HEK293 (cell line): ENCODE measurements around the gene ABHD11.

Experiments
- CTCF ChIA-PET: fragments of 350-600 bp; formaldehyde crosslinking; extraction: SDS; loops from one replicate; lab custom pipeline; 2021; ENCODE audit warnings: antibody characterized with exemption; lab: Yijun Ruan, JAX
- POLR2A ChIA-PET: fragments of 300-600 bp; formaldehyde crosslinking; extraction: SDS; loops from one replicate; lab custom pipeline; 2020; ENCODE audit warnings: antibody characterized with exemption, inconsistent platforms; lab: Yijun Ruan, JAX
- H3K27ac ChIP-seq: fragments of 200-500 bp; sonication (Bioruptor generic); 2 replicates; pipeline ENCODE4 v1.5.1; 2014; ENCODE audit warnings: low read depth, low read length, control low read depth, inconsistent platforms; ENCODE audit errors: extremely low read depth
- H3K36me3 ChIP-seq, 2 experiments: fragments of 200-500 bp in 1 of 2; sonication (Bioruptor generic) in 1 of 2; 1 replicate in 1 of 2; 2 replicates in 1 of 2; pipeline ENCODE4 v1.5.1; 2014 to 2017; ENCODE audit warnings: inconsistent platforms in 2 of 2, low read length in 2 of 2; ENCODE audit not compliant: control insufficient read depth in 2 of 2, insufficient read depth in 1 of 2
- H3K4me1 ChIP-seq: fragments of 200-500 bp; sonication (Bioruptor generic); 2 replicates; pipeline ENCODE4 v1.5.1; 2014; ENCODE audit warnings: mild to moderate bottlenecking, low read length, inconsistent platforms; ENCODE audit not compliant: control insufficient read depth, insufficient read depth
- H3K4me3 ChIP-seq: 2 replicates; pipeline ENCODE4 v1.5.1; 2011; ENCODE audit warnings: low read depth, mild to moderate bottlenecking, control low read depth, low read length, moderate library complexity
- H3K9me3 ChIP-seq: fragments of 200-500 bp; sonication (Bioruptor generic); 2 replicates; pipeline ENCODE4 v1.5.1; 2014; ENCODE audit warnings: low read depth, low read length, inconsistent platforms; ENCODE audit not compliant: control insufficient read depth, insufficient read depth
- GLIS1 ChIP-seq: fragments of 450-650 bp; formaldehyde crosslinking; IDR thresholded peaks from 2 replicates; pipeline ENCODE4 v1.5.1; 2016; ENCODE audit warnings: missing biosample characterization, missing genetic modification characterization
- GLIS2 ChIP-seq: fragments of 450-650 bp; formaldehyde crosslinking; IDR thresholded peaks from 2 replicates; pipeline ENCODE4 v1.5.1; 2016; ENCODE audit warnings: missing biosample characterization, missing genetic modification characterization
- KLF1 ChIP-seq: fragments of 450-650 bp; formaldehyde crosslinking; IDR thresholded peaks from 2 replicates; pipeline ENCODE4 v1.5.1; 2016; ENCODE audit warnings: missing biosample characterization, missing genetic modification characterization
- KLF10 ChIP-seq: fragments of 450-650 bp; IDR thresholded peaks from 2 replicates; pipeline ENCODE4 v1.5.1; 2018; ENCODE audit warnings: missing biosample characterization, mild to moderate bottlenecking, missing genetic modification characterization
- MEIS1 ChIP-seq: sonication (generic); formaldehyde crosslinking; IDR thresholded peaks from 2 replicates; pipeline ENCODE4 v1.8.1; 2022; ENCODE audit warnings: missing genetic modification reagents, mild to moderate bottlenecking, borderline replicate concordance
- MYNN ChIP-seq: fragments of 450-650 bp; formaldehyde crosslinking; IDR thresholded peaks from 2 replicates; pipeline ENCODE4 v1.5.1; 2016; ENCODE audit warnings: missing biosample characterization, missing genetic modification characterization, borderline replicate concordance
- MZF1 ChIP-seq: fragments of 450-650 bp; formaldehyde crosslinking; IDR thresholded peaks from 2 replicates; pipeline ENCODE4 v1.5.1; 2017; ENCODE audit warnings: missing biosample characterization, missing genetic modification characterization, borderline replicate concordance
- OSR2 ChIP-seq: fragments of 450-650 bp; formaldehyde crosslinking; IDR thresholded peaks from 2 replicates; pipeline ENCODE4 v1.5.1; 2016; ENCODE audit warnings: missing biosample characterization, missing genetic modification characterization
- PATZ1 ChIP-seq: fragments of 450-650 bp; formaldehyde crosslinking; IDR thresholded peaks from 2 replicates; pipeline ENCODE4 v1.5.1; 2016; ENCODE audit warnings: missing biosample characterization, missing genetic modification characterization
- PBX3 ChIP-seq: sonication (generic); formaldehyde crosslinking; IDR thresholded peaks from 2 replicates; pipeline ENCODE4 v1.8.1; 2022; ENCODE audit warnings: mild to moderate bottlenecking, moderate library complexity, missing genetic modification reagents
- ZBTB10 ChIP-seq: fragments of 450-650 bp; formaldehyde crosslinking; IDR thresholded peaks from 2 replicates; pipeline ENCODE4 v1.5.1; 2016; ENCODE audit warnings: missing biosample characterization, missing genetic modification characterization
- ZBTB21 ChIP-seq: fragments of 450-650 bp; formaldehyde crosslinking; IDR thresholded peaks from 2 replicates; pipeline ENCODE4 v1.5.1; 2017; ENCODE audit warnings: missing biosample characterization, missing genetic modification characterization
- ZBTB48 ChIP-seq: fragments of 450-650 bp; formaldehyde crosslinking; IDR thresholded peaks from 2 replicates; pipeline ENCODE4 v1.5.1; 2016; ENCODE audit warnings: missing biosample characterization, missing genetic modification characterization
- ZFP3 ChIP-seq: fragments of 450-650 bp; formaldehyde crosslinking; IDR thresholded peaks from 2 replicates; pipeline ENCODE4 v1.5.1; 2016; ENCODE audit warnings: low read depth, missing biosample characterization, missing genetic modification characterization
- ZFP69B ChIP-seq: fragments of 450-650 bp; formaldehyde crosslinking; IDR thresholded peaks from 2 replicates; pipeline ENCODE4 v1.5.1; 2016; ENCODE audit warnings: missing biosample characterization, missing genetic modification characterization
- ZNF266 ChIP-seq: fragments of 450-650 bp; formaldehyde crosslinking; IDR thresholded peaks from 2 replicates; pipeline ENCODE4 v1.5.1; 2016; ENCODE audit warnings: missing biosample characterization, missing genetic modification characterization, low read depth
- ZNF280D ChIP-seq: fragments of 450-650 bp; formaldehyde crosslinking; IDR thresholded peaks from 2 replicates; pipeline ENCODE4 v1.5.1; 2016; ENCODE audit warnings: missing biosample characterization, missing genetic modification characterization
- ZNF302 ChIP-seq: fragments of 450-650 bp; formaldehyde crosslinking; IDR thresholded peaks from 2 replicates; pipeline ENCODE4 v1.5.1; 2016; ENCODE audit warnings: missing biosample characterization, missing genetic modification characterization, low read depth
- ZNF473 ChIP-seq: fragments of 450-650 bp; formaldehyde crosslinking; IDR thresholded peaks from 2 replicates; pipeline ENCODE4 v1.5.1; 2017; ENCODE audit warnings: missing biosample characterization, missing genetic modification characterization
- ZNF600 ChIP-seq: fragments of 450-650 bp; formaldehyde crosslinking; IDR thresholded peaks from 2 replicates; pipeline ENCODE4 v1.5.1; 2016; ENCODE audit warnings: missing biosample characterization, missing genetic modification characterization
- ZNF623 ChIP-seq: fragments of 450-650 bp; formaldehyde crosslinking; IDR thresholded peaks from 2 replicates; pipeline ENCODE4 v1.5.1; 2016; ENCODE audit warnings: missing biosample characterization, missing genetic modification characterization
- ZNF629 ChIP-seq: fragments of 450-650 bp; formaldehyde crosslinking; IDR thresholded peaks from 2 replicates; pipeline ENCODE4 v1.5.1; 2017; ENCODE audit warnings: missing biosample characterization, missing genetic modification characterization
- ZNF768 ChIP-seq: fragments of 450-650 bp; formaldehyde crosslinking; IDR thresholded peaks from 2 replicates; pipeline ENCODE4 v1.5.1; 2018; ENCODE audit warnings: missing biosample characterization, mild to moderate bottlenecking, missing genetic modification characterization
- ZSCAN5A ChIP-seq: fragments of 450-650 bp; formaldehyde crosslinking; IDR thresholded peaks from 2 replicates; pipeline ENCODE4 v1.5.1; 2016; ENCODE audit warnings: missing biosample characterization, missing genetic modification characterization

The ABHD11 gene

GRCh38 chr7:73718438-73718881, 20.1 kb downstream of the ABHD11 start:
- Histone ChIP-seq H3K36me3 (no peaks in the 10 kb centered on the region; a peak in 1 of 3 replicates), H3K27ac (no peak overlapping the region), H3K9me3 (no peaks in the 10 kb centered on the region), H3K4me3 (peak overlapping the region; percentile 78), H3K4me1 (peaks cover 18% of the 10 kb centered on the region)
- ChIA-PET CTCF (interaction anchor here (0.8 to 1.2 kb wide), 4 partner anchors 16 to 137 kb away, joined by 3 to 6 read pairs (median 4); no protein-coding TSS in a partner anchor), POLR2A (no interaction called here)
- TF ChIP-seq KLF1 (tag by site-specific recombination) (0 out of 2 replicates have a peak, but pooled peaks have one; percentile 20), KLF10 (tag by site-specific recombination) (no peak), GLIS1 (tag by site-specific recombination) (peak; percentile 60), ZBTB48 (tag by site-specific recombination) (peak; percentile 94)

GRCh38 chr7:73717991-73718405, 20.6 kb downstream of the ABHD11 start:
- CTCF ChIA-PET: interaction anchor here (0.8 to 1.2 kb wide), 4 partner anchors 17 to 137 kb away, joined by 3 to 6 read pairs (median 4); no protein-coding TSS in a partner anchor
- POLR2A ChIA-PET: no interaction called here
- Histone ChIP-seq H3K36me3 (no peaks in the 10 kb centered on the region; a peak in 1 of 3 replicates), H3K4me3 (no peak overlapping the region), H3K4me1 (peaks cover 18% of the 10 kb centered on the region), H3K27ac (no peak overlapping the region), H3K9me3 (no peaks in the 10 kb centered on the region)
- TF ChIP-seq ZSCAN5A (tag by site-specific recombination): no peak
- TF ChIP-seq MZF1 (tag by site-specific recombination): no peak
- TF ChIP-seq ZFP69B (tag by site-specific recombination): no peak
- TF ChIP-seq ZNF600 (tag by site-specific recombination): peak; percentile 79
- TF ChIP-seq ZNF302: no peak
- peak; percentile 57; the same call in 1 of the 2 replicates for TF ChIP-seq GLIS2 (tag by site-specific recombination)
- TF ChIP-seq MEIS1 (CRISPR knock-in tag): no peak
- 0 out of 2 replicates have a peak, but pooled peaks have one; percentile 20 for TF ChIP-seq OSR2 (tag by site-specific recombination)
- TF ChIP-seq ZFP3: no peak
- TF ChIP-seq ZNF768 (tag by site-specific recombination): no peak
- no peak for TF ChIP-seq ZBTB21 (tag by site-specific recombination)
- TF ChIP-seq ZNF280D (tag by site-specific recombination): no peak
- no peak for TF ChIP-seq PBX3 (CRISPR knock-in tag)
- peak; percentile 47; the same call in 1 of the 2 replicates for TF ChIP-seq PATZ1 (tag by site-specific recombination)
- no peak for TF ChIP-seq ZNF266 (tag by site-specific recombination)
- TF ChIP-seq ZNF629 (tag by site-specific recombination): peak; percentile 13; the same call in 1 of the 2 replicates
- no peak for TF ChIP-seq ZNF623 (tag by site-specific recombination)
- no peak for TF ChIP-seq MYNN (tag by site-specific recombination)
- no peak for TF ChIP-seq ZNF473 (tag by site-specific recombination)
- no peak for TF ChIP-seq ZBTB10 (tag by site-specific recombination)
